Breast epithelium (tissue), 3 donors: ENCODE results near the gene SH3BP1.
"Not testable (repeated sequence)": the region's sequence is repeated elsewhere in the genome, so short reads cannot be mapped to it uniquely, and the experiment has no call there.

ENCODE experiments used
- CTCF ChIP-seq, 3 donors: fragments of 450-650 bp; IDR thresholded peaks; one replicate each; pipeline ENCODE4 v1.5.1; 2016 to 2017; ENCODE audit warnings: antibody characterized with exemption in 3 of 3, mild to moderate bottlenecking in 3 of 3, moderate library complexity in 3 of 3
- POLR2A ChIP-seq: fragments of 450-650 bp; IDR thresholded peaks from one replicate; pipeline ENCODE4 v1.6.1; 2016; ENCODE audit warnings: antibody characterized with exemption, mild to moderate bottlenecking, moderate library complexity
- POLR2AphosphoS5 ChIP-seq, 3 donors: sonication (generic); formaldehyde crosslinking; IDR thresholded peaks; one replicate each; pipeline ENCODE4 v1.6.1; 2017; ENCODE audit warnings: antibody characterized with exemption in 3 of 3

- not testable (repeated sequence) for TF ChIP-seq CTCF (IDR thresholded peaks at IDR 0.05); POLR2A; POLR2AphosphoS5 (IDR thresholded peaks at IDR 0.05)
Observed at GRCh38 chr22:37656583-37656982, 17.1 kb downstream of the SH3BP1 start.
